GM12878 (cell line): Measurements from ENCODE around the gene SOX6.

Experiments
- HDGF ChIP-seq: fragments of 450-650 bp; IDR thresholded peaks from 2 replicates; pipeline ENCODE4 v1.6.1; 2016; ENCODE audit warnings: antibody characterized with exemption
- JUNB ChIP-seq: IDR thresholded peaks from 2 replicates; pipeline ENCODE4 v1.6.1; 2016; ENCODE audit warnings: antibody characterized with exemption, mild to moderate bottlenecking
- NFIC ChIP-seq: IDR thresholded peaks from 2 replicates; pipeline ENCODE4 v1.6.1; 2012; ENCODE audit warnings: low read depth, mild to moderate bottlenecking, inconsistent platforms, low read length, moderate library complexity
- NR2C2 ChIP-seq: IDR thresholded peaks from 2 replicates; pipeline ENCODE4 v1.6.1; 2011; ENCODE audit warnings: borderline replicate concordance, low read depth; ENCODE audit not compliant: control insufficient read depth, insufficient read length
- RAD21 ChIP-seq: IDR thresholded peaks from 2 replicates; pipeline ENCODE4 v1.6.1; 2011; ENCODE audit warnings: mild to moderate bottlenecking, low read depth, low read length, moderate library complexity; ENCODE audit not compliant: insufficient read depth
- TF ChIP-seq, protein P1 (sequence below), 3 experiments: IDR thresholded peaks in 2 of 3; conservative IDR thresholded peaks in 1 of 3; 2 replicates each; pipeline ENCODE4 v1.5.1; 2011; ENCODE audit warnings: low read depth in 3 of 3, low read length in 3 of 3, mild to moderate bottlenecking in 3 of 3, control low read depth in 2 of 3, moderate library complexity in 2 of 3, inconsistent platforms in 1 of 3, mixed read lengths in 1 of 3; ENCODE audit not compliant: control insufficient read depth in 2 of 3, insufficient read depth in 1 of 3; ENCODE audit errors: extremely low read depth in 1 of 3
- TF ChIP-seq, protein P2 (sequence below): IDR thresholded peaks from 2 replicates; pipeline ENCODE4 v1.6.1; 2012; ENCODE audit warnings: low read length, inconsistent platforms
- TF ChIP-seq, protein P3 (sequence below): IDR thresholded peaks from 2 replicates; pipeline ENCODE4 v1.6.1; 2011; ENCODE audit warnings: low read depth, mild to moderate bottlenecking, low read length, moderate library complexity, borderline replicate concordance; ENCODE audit errors: extremely low read depth
- TF ChIP-seq, protein P4 (sequence below): IDR thresholded peaks from 2 replicates; pipeline ENCODE4 v1.6.1; 2011; ENCODE audit warnings: mild to moderate bottlenecking, low read depth, low read length, moderate library complexity; ENCODE audit not compliant: insufficient replicate concordance
- TF ChIP-seq, protein P5 (sequence below): fragments of 450-650 bp; IDR thresholded peaks from 2 replicates; pipeline ENCODE4 v1.6.1; 2018; ENCODE audit warnings: borderline replicate concordance, mild to moderate bottlenecking; ENCODE audit not compliant: partially characterized antibody
- TF ChIP-seq, protein P6 (sequence below): fragments of 450-650 bp; conservative IDR thresholded peaks from 2 replicates; pipeline ENCODE4 v1.6.1; 2017; ENCODE audit warnings: mild to moderate bottlenecking, moderate library complexity

DNA sequence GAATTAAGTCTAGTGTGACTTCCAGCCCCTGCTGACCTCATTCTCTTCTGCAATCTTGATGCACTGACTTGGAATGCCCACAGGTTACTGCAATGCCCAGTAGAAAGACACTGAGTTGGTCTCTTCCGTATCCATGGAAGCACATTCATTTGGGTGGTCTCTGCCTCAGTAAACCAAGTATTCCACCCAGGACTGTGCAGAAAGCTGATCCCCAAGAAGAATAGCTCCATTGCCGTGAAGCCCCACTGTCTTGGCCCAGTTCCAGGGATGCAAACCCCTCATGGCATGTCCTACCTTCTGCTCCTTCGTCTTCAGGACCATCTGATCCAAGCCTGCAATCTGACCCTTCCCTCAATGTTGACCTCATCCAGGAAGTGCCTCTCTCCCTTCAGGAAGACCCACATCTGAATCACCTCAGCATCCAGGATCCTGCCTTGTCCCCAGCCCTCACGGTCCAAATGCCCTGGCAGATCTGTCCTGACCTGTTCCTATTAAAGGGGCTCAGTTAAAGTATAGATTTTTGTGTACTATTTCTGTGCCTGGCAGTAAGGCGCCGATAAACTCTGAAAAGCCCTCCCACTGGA lies 425.8 kb downstream of the SOX6 start:
- TF ChIP-seq HDGF (no peak), JUNB (no peak), NR2C2 (no peak), RAD21 (no peak), NFIC (no peak)
- TF ChIP-seq, protein P1, sequence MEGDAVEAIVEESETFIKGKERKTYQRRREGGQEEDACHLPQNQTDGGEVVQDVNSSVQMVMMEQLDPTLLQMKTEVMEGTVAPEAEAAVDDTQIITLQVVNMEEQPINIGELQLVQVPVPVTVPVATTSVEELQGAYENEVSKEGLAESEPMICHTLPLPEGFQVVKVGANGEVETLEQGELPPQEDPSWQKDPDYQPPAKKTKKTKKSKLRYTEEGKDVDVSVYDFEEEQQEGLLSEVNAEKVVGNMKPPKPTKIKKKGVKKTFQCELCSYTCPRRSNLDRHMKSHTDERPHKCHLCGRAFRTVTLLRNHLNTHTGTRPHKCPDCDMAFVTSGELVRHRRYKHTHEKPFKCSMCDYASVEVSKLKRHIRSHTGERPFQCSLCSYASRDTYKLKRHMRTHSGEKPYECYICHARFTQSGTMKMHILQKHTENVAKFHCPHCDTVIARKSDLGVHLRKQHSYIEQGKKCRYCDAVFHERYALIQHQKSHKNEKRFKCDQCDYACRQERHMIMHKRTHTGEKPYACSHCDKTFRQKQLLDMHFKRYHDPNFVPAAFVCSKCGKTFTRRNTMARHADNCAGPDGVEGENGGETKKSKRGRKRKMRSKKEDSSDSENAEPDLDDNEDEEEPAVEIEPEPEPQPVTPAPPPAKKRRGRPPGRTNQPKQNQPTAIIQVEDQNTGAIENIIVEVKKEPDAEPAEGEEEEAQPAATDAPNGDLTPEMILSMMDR (IDR thresholded peaks at IDR 0.05 in 2 of 3, conservative IDR thresholded peaks at IDR 0.05 in 1 of 3; ENCODE audit: control insufficient read depth in 2 of 3, extremely low read depth in 1 of 3, insufficient read depth in 1 of 3, low read depth in 3 of 3, low read length in 3 of 3): no peak
- TF ChIP-seq, protein P2, sequence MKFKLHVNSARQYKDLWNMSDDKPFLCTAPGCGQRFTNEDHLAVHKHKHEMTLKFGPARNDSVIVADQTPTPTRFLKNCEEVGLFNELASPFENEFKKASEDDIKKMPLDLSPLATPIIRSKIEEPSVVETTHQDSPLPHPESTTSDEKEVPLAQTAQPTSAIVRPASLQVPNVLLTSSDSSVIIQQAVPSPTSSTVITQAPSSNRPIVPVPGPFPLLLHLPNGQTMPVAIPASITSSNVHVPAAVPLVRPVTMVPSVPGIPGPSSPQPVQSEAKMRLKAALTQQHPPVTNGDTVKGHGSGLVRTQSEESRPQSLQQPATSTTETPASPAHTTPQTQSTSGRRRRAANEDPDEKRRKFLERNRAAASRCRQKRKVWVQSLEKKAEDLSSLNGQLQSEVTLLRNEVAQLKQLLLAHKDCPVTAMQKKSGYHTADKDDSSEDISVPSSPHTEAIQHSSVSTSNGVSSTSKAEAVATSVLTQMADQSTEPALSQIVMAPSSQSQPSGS: no peak
- TF ChIP-seq, protein P3, sequence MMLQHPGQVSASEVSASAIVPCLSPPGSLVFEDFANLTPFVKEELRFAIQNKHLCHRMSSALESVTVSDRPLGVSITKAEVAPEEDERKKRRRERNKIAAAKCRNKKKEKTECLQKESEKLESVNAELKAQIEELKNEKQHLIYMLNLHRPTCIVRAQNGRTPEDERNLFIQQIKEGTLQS: no peak
- TF ChIP-seq, protein P4, sequence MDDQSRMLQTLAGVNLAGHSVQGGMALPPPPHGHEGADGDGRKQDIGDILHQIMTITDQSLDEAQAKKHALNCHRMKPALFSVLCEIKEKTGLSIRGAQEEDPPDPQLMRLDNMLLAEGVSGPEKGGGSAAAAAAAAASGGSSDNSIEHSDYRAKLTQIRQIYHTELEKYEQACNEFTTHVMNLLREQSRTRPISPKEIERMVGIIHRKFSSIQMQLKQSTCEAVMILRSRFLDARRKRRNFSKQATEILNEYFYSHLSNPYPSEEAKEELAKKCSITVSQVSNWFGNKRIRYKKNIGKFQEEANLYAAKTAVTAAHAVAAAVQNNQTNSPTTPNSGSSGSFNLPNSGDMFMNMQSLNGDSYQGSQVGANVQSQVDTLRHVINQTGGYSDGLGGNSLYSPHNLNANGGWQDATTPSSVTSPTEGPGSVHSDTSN: no peak
- TF ChIP-seq, protein P5, sequence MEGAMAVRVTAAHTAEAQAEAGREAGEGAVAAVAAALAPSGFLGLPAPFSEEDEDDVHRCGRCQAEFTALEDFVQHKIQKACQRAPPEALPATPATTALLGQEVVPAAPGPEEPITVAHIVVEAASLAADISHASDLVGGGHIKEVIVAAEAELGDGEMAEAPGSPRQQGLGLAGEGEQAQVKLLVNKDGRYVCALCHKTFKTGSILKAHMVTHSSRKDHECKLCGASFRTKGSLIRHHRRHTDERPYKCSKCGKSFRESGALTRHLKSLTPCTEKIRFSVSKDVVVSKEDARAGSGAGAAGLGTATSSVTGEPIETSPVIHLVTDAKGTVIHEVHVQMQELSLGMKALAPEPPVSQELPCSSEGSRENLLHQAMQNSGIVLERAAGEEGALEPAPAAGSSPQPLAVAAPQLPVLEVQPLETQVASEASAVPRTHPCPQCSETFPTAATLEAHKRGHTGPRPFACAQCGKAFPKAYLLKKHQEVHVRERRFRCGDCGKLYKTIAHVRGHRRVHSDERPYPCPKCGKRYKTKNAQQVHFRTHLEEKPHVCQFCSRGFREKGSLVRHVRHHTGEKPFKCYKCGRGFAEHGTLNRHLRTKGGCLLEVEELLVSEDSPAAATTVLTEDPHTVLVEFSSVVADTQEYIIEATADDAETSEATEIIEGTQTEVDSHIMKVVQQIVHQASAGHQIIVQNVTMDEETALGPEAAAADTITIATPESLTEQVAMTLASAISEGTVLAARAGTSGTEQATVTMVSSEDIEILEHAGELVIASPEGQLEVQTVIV: no peak
- TF ChIP-seq, protein P6, sequence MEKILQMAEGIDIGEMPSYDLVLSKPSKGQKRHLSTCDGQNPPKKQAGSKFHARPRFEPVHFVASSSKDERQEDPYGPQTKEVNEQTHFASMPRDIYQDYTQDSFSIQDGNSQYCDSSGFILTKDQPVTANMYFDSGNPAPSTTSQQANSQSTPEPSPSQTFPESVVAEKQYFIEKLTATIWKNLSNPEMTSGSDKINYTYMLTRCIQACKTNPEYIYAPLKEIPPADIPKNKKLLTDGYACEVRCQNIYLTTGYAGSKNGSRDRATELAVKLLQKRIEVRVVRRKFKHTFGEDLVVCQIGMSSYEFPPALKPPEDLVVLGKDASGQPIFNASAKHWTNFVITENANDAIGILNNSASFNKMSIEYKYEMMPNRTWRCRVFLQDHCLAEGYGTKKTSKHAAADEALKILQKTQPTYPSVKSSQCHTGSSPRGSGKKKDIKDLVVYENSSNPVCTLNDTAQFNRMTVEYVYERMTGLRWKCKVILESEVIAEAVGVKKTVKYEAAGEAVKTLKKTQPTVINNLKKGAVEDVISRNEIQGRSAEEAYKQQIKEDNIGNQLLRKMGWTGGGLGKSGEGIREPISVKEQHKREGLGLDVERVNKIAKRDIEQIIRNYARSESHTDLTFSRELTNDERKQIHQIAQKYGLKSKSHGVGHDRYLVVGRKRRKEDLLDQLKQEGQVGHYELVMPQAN: no peak
